Neural cell (in vitro differentiated cells): ENCODE data around the gene SLC13A5. TPM values are rescaled to one million over a fixed set of nuclear protein-coding genes. Genes with fewer than 3 reads are reported as not detected.

Source experiments
- H2AFZ ChIP-seq: fragments of 200-600, 300-800 bp; sonication (generic), shearing (Covaris generic); 2 replicates; pipeline ENCODE4 v1.6.0; 2014; ENCODE audit warnings: low read depth, mild to moderate bottlenecking, antibody characterized with exemption, low read length, moderate library complexity
- H3F3A ChIP-seq: fragments of 200-600 bp; shearing (Covaris generic); 2 replicates; pipeline ENCODE4 v1.6.1; 2016; ENCODE audit warnings: mild to moderate bottlenecking, moderate library complexity, mixed read lengths, antibody characterized with exemption, low read length; ENCODE audit not compliant: insufficient read depth, poor library complexity, severe bottlenecking
- H3K27ac ChIP-seq: fragments of 200-600, 300-800 bp; sonication (generic), shearing (Covaris generic); 2 replicates; pipeline ENCODE4 v1.5.1; 2014; ENCODE audit warnings: mild to moderate bottlenecking, low read length, moderate library complexity
- H3K27me3 ChIP-seq: fragments of 300-800, 200-600 bp; sonication (generic), shearing (Covaris generic); 2 replicates; pipeline ENCODE4 v1.6.0; 2014; ENCODE audit warnings: mild to moderate bottlenecking, low read depth, low read length, moderate library complexity; ENCODE audit not compliant: insufficient read depth
- H3K36me3 ChIP-seq: fragments of 300-800, 200-600 bp; sonication (generic), shearing (Covaris generic); 2 replicates; pipeline ENCODE4 v1.5.1; 2014; ENCODE audit warnings: mild to moderate bottlenecking, antibody characterized with exemption, low read length, moderate library complexity; ENCODE audit not compliant: insufficient read depth
- H3K4me2 ChIP-seq: fragments of 300-800, 200-600 bp; sonication (generic), shearing (Covaris generic); 2 replicates; pipeline ENCODE4 v1.6.0; 2014; ENCODE audit warnings: mild to moderate bottlenecking, low read length
- H3K4me3 ChIP-seq: fragments of 300-800, 200-600 bp; sonication (generic), shearing (Covaris generic); 2 replicates; pipeline ENCODE4 v1.5.1; 2014; ENCODE audit warnings: mild to moderate bottlenecking, low read length, moderate library complexity
- H3K79me2 ChIP-seq: fragments of 200-600 bp; shearing (Covaris generic); replicated peaks from 2 replicates; pipeline ENCODE4 v1.6.0; 2014; ENCODE audit warnings: mild to moderate bottlenecking, low read length, moderate library complexity; ENCODE audit not compliant: insufficient read depth
- H3K9ac ChIP-seq: fragments of 300-800, 200-600 bp; sonication (generic), shearing (Covaris generic); 2 replicates; pipeline ENCODE4 v1.6.1; 2016; ENCODE audit warnings: mild to moderate bottlenecking, low read length, mixed read lengths
- H3K9me2 ChIP-seq: fragments of 200-600 bp; shearing (Covaris generic); 2 replicates; pipeline ENCODE4 v1.6.1; 2016; ENCODE audit warnings: mild to moderate bottlenecking, low read length, mixed read lengths; ENCODE audit not compliant: insufficient read depth
- H3K9me3 ChIP-seq: fragments of 200-600, 300-800 bp; sonication (generic), shearing (Covaris generic); 2 replicates; pipeline ENCODE4 v1.6.1; 2016; ENCODE audit warnings: mild to moderate bottlenecking, mixed run types, low read length, moderate library complexity, mixed read lengths
- H4K20me1 ChIP-seq: fragments of 200-600 bp; shearing (Covaris generic); 2 replicates; pipeline ENCODE4 v1.6.1; 2016; ENCODE audit warnings: mild to moderate bottlenecking, mixed run types; ENCODE audit not compliant: insufficient read depth
- CTCF ChIP-seq: fragments of 450-650 bp; IDR thresholded peaks from 2 replicates; pipeline ENCODE4 v1.5.1; 2014; ENCODE audit warnings: antibody characterized with exemption, mild to moderate bottlenecking, moderate library complexity; ENCODE audit not compliant: poor library complexity, severe bottlenecking
- EP300 ChIP-seq: fragments of 450-650 bp; conservative IDR thresholded peaks from 2 replicates; pipeline ENCODE4 v1.6.1; 2014; ENCODE audit warnings: antibody characterized with exemption, mild to moderate bottlenecking, moderate library complexity; ENCODE audit not compliant: poor library complexity, severe bottlenecking
- EZH2 ChIP-seq: fragments of 200-600, 300-800 bp; shearing (Covaris generic), sonication (generic); IDR thresholded peaks from 2 replicates; pipeline ENCODE4 v1.6.1; 2014; ENCODE audit warnings: antibody characterized with exemption, low read length, borderline replicate concordance, mild to moderate bottlenecking; ENCODE audit not compliant: insufficient read depth, poor library complexity, severe bottlenecking
- MXI1 ChIP-seq: fragments of 450-650 bp; conservative IDR thresholded peaks from 2 replicates; pipeline ENCODE4 v1.6.1; 2014; ENCODE audit warnings: antibody characterized with exemption, mild to moderate bottlenecking; ENCODE audit not compliant: poor library complexity, severe bottlenecking
- POLR2AphosphoS5 ChIP-seq: IDR thresholded peaks from 2 replicates; pipeline ENCODE4 v1.6.1; 2012
- RAD21 ChIP-seq: fragments of 450-650 bp; conservative IDR thresholded peaks from 2 replicates; pipeline ENCODE4 v1.6.1; 2014; ENCODE audit warnings: antibody characterized with exemption, mild to moderate bottlenecking, moderate library complexity
- REST ChIP-seq: IDR thresholded peaks from 2 replicates; pipeline ENCODE4 v1.6.1; 2012; ENCODE audit warnings: borderline replicate concordance
- SMC3 ChIP-seq: fragments of 450-650 bp; conservative IDR thresholded peaks from 2 replicates; pipeline ENCODE4 v1.6.1; 2014; ENCODE audit warnings: antibody characterized with exemption, mild to moderate bottlenecking, moderate library complexity; ENCODE audit not compliant: poor library complexity
- TAF1 ChIP-seq: IDR thresholded peaks from 2 replicates; pipeline ENCODE4 v1.6.1; 2012; ENCODE audit warnings: low read depth
- polyA plus RNA-seq: library from polyadenylated mRNA; depleted of rRNA; stranded (reverse); fragments of >200 nt; gene quantifications from 2 replicates; pipeline ENCODE4 v1.2.3, GENCODE V29; 2014

SLC13A5 gene
- polyA plus RNA-seq, 1 donor from 2014 or later: not detected

GRCh38 chr17:6684460-6684783, 28.7 kb downstream of the SLC13A5 start:
- Histone ChIP-seq H3K9ac (no peak overlapping the region), H4K20me1 (no peaks in the 10 kb centered on the region), H3K27ac (no peak overlapping the region), H3K36me3 (no peaks in the 10 kb centered on the region), H3K9me2 (no peaks in the 10 kb centered on the region), H2AFZ (no peak overlapping the region), H3K27me3 (no peaks in the 10 kb centered on the region), H3K9me3 (no peaks in the 10 kb centered on the region), H3F3A (no peaks in the 10 kb centered on the region), H3K4me3 (no peak overlapping the region), H3K79me2 (no peaks in the 10 kb centered on the region), H3K4me2 (no peak overlapping the region)
- no peak for TF ChIP-seq TAF1
- no peak for TF ChIP-seq CTCF
- TF ChIP-seq RAD21: no peak
- no peak for TF ChIP-seq SMC3
- no peak for TF ChIP-seq EZH2
- TF ChIP-seq EP300: no peak
- no peak for TF ChIP-seq REST
- TF ChIP-seq POLR2AphosphoS5: no peak
- no peak for TF ChIP-seq MXI1

- H3F3A ChIP-seq: no peaks in the 10 kb centered on the region
- H3K27me3 ChIP-seq: no peaks in the 10 kb centered on the region
- H3K4me3 ChIP-seq: no peak overlapping the region
- H3K79me2 ChIP-seq: no peaks in the 10 kb centered on the region
- no peak overlapping the region for H3K4me2 ChIP-seq
- no peak overlapping the region for H3K27ac ChIP-seq
- TF ChIP-seq POLR2AphosphoS5: no peak
- TF ChIP-seq RAD21: no peak
- TF ChIP-seq MXI1: no peak
- TF ChIP-seq TAF1: no peak
- no peak for TF ChIP-seq CTCF
- TF ChIP-seq EP300: no peak
- no peak for TF ChIP-seq SMC3
- no peak for TF ChIP-seq REST
- no peak for TF ChIP-seq EZH2
- H2AFZ ChIP-seq: no peak overlapping the region
- no peaks in the 10 kb centered on the region for H3K9me2 ChIP-seq
- H3K9ac ChIP-seq: no peak overlapping the region
- H3K9me3 ChIP-seq: no peaks in the 10 kb centered on the region
- H3K36me3 ChIP-seq: no peaks in the 10 kb centered on the region
- no peaks in the 10 kb centered on the region for H4K20me1 ChIP-seq
Measured at GRCh38 chr17:6683730-6684459, 29.3 kb downstream of the SLC13A5 start.
